Measurements from ENCODE around the gene CEPT1. TPM values are rescaled to one million over a fixed set of nuclear protein-coding genes. Genes with fewer than 3 reads are reported as not detected.

Gene CEPT1
- total RNA-seq, 4 donors from 2014 or later, result 23.5 to 44.0 (median 31.8) TPM

DNA sequence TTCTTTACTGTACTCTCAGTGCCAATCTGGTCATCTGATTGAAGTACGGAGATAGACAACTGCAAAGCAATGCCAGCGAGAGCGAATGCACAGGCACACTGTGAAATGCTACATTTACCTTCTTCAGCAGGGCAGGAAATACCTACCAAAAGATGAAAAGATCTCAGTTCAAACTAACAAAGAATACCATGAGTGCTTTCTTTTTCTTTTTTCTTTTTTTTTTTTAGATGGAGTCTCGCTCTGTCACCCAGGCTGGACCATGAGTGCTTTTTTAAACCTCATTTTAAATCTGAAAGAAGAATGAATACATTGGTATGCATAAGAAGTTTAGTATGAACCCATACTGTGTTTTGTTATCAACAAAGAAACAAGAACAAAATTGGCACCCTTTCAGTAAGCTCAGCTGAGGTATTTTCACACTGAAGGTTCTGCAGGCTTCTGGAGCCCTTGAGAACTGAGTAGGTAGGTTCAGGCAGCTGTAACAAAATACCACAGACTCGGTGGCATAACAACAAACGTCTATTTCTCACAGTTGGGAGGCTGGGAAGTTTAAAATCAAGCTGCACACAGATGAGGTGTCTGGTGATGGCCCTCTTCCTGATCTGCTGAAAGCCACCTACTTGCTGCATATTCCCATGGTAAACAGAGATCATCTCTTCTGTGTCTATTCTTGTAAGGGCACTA is 85.8 kb downstream of the CEPT1 start:
- intact Hi-C loops (cut with DNase I; ENCODE audit: low total_unique reads), result no loop called here
- TF ChIP-seq, protein P1, sequence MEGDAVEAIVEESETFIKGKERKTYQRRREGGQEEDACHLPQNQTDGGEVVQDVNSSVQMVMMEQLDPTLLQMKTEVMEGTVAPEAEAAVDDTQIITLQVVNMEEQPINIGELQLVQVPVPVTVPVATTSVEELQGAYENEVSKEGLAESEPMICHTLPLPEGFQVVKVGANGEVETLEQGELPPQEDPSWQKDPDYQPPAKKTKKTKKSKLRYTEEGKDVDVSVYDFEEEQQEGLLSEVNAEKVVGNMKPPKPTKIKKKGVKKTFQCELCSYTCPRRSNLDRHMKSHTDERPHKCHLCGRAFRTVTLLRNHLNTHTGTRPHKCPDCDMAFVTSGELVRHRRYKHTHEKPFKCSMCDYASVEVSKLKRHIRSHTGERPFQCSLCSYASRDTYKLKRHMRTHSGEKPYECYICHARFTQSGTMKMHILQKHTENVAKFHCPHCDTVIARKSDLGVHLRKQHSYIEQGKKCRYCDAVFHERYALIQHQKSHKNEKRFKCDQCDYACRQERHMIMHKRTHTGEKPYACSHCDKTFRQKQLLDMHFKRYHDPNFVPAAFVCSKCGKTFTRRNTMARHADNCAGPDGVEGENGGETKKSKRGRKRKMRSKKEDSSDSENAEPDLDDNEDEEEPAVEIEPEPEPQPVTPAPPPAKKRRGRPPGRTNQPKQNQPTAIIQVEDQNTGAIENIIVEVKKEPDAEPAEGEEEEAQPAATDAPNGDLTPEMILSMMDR (IDR thresholded peaks at IDR 0.05), result no peak
- no peak for TF ChIP-seq POLR2A (IDR thresholded peaks at IDR 0.05)
- DNase-seq (ENCODE audit: low spot score in 2 of 2), result no peak
- no peak overlapping the region for H3K4me3 ChIP-seq (ENCODE audit: low read depth, poor library complexity, severe bottlenecking)
- WGBS, 2 donors, result 70 to 89% methylated on average over 6 of the region's 6 CpGs

DNA sequence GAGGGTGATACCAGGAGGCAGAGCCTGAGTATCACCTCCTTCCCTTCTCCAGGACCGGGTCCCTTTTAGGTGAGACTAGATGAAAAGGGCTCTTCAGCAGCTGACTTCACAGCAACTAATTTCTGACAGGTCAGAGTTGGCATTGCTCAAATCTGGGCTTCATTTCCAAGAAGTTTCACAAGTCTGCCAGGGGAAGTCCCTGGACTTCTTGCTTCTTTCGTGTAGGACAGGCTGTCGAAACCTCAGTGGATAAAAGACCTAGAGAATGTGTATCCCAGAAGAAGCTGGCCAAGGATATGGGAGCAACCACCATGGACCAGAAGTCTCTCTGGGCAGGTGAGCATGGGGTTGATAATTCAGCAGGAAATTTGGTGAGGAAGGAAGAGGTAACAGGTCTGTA is 87.4 kb downstream of the CEPT1 start, which contains the start of gene CHI3L2:
Gene CHI3L2, plus strand, starts transcription at position 280 of the 400 bp plus-strand sequence. Its CDS starts 17 bp downstream, at position 297.
- intact Hi-C loops (cut with DNase I; ENCODE audit: low total_unique reads), result no loop called here
- no peak for DNase-seq (ENCODE audit: low spot score in 2 of 2)
- H3K4me3 ChIP-seq (ENCODE audit: low read depth, poor library complexity, severe bottlenecking), result no peak within 1 kb of the TSS
- TF ChIP-seq, protein P1 (IDR thresholded peaks at IDR 0.05), result no peak
- TF ChIP-seq POLR2A (IDR thresholded peaks at IDR 0.05), result no peak
- WGBS, 2 donors, result 52 to 54% methylated on average over 3 of the region's 3 CpGs

GRCh38 chr1:111227851-111228747 is 88.1 kb downstream of the CEPT1 start:
- 77% methylated on average over 6 of the region's 6 CpGs for WGBS, 2 donors
- H3K4me3 ChIP-seq (ENCODE audit: low read depth, poor library complexity, severe bottlenecking), result no peak overlapping the region
- TF ChIP-seq, protein P1 (IDR thresholded peaks at IDR 0.05), result no peak
- no peak for TF ChIP-seq POLR2A (IDR thresholded peaks at IDR 0.05)
- intact Hi-C loops (cut with DNase I; ENCODE audit: low total_unique reads), result no loop called here
- DNase-seq (ENCODE audit: low spot score in 2 of 2), result no peak

- intact Hi-C loops (cut with DNase I; ENCODE audit: low total_unique reads), result no loop called here
- DNase-seq (ENCODE audit: low spot score in 2 of 2), result no peak
- no peak for TF ChIP-seq POLR2A (IDR thresholded peaks at IDR 0.05)
- TF ChIP-seq, protein P1 (IDR thresholded peaks at IDR 0.05), result no peak
- WGBS, 2 donors, result 75 to 76% methylated on average over 2 of the region's 2 CpGs
- H3K4me3 ChIP-seq (ENCODE audit: low read depth, poor library complexity, severe bottlenecking), result no peak overlapping the region
Measured at GRCh38 chr1:111228748-111229126, 88.7 kb downstream of the CEPT1 start.

GRCh38 chr1:111232134-111232533 is 92.1 kb downstream of the CEPT1 start:
- TF ChIP-seq POLR2A (IDR thresholded peaks at IDR 0.05), result no peak
- TF ChIP-seq, protein P1 (IDR thresholded peaks at IDR 0.05), result no peak
- WGBS, 2 donors, result 92 to 95% methylated on average over 3 of the region's 3 CpGs
- DNase-seq (ENCODE audit: low spot score in 2 of 2), result no peak
- intact Hi-C loops (cut with DNase I; ENCODE audit: low total_unique reads), result no loop called here
- H3K4me3 ChIP-seq (ENCODE audit: low read depth, poor library complexity, severe bottlenecking), result no peak overlapping the region

All from lower leg skin (tissue), 4 donors.